ENCODE results near the gene MERTK.

DNA sequence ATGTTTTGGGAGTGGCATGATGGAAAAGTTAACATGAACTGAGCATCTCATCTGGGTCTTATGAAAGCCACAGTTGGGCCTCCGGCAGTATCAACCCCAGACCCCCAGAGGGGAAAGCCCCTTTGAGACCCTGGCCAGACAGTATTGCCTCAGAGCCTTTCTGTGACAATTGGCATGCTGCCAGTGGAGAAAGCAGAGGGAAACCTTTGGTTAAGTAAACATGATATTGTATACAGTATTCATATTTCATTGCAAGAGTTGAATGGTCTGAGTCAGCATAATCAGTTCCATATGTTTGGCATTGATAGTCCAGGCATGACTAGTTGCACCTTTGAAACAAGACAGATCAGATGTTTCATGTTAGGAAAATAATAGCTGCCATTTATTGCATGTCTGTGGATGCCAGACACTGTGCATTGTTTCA lies 20.0 kb downstream of the MERTK start:
- TF ChIP-seq, protein P1, sequence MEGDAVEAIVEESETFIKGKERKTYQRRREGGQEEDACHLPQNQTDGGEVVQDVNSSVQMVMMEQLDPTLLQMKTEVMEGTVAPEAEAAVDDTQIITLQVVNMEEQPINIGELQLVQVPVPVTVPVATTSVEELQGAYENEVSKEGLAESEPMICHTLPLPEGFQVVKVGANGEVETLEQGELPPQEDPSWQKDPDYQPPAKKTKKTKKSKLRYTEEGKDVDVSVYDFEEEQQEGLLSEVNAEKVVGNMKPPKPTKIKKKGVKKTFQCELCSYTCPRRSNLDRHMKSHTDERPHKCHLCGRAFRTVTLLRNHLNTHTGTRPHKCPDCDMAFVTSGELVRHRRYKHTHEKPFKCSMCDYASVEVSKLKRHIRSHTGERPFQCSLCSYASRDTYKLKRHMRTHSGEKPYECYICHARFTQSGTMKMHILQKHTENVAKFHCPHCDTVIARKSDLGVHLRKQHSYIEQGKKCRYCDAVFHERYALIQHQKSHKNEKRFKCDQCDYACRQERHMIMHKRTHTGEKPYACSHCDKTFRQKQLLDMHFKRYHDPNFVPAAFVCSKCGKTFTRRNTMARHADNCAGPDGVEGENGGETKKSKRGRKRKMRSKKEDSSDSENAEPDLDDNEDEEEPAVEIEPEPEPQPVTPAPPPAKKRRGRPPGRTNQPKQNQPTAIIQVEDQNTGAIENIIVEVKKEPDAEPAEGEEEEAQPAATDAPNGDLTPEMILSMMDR (IDR thresholded peaks at IDR 0.05), result no peak
- TF ChIP-seq POLR2A (IDR thresholded peaks at IDR 0.05), result no peak
